Neural cell (in vitro differentiated cells): ENCODE data around the gene TCN2.

ENCODE experiments used
- CTCF ChIP-seq: fragments of 450-650 bp; IDR thresholded peaks from 2 replicates; pipeline ENCODE4 v1.5.1; 2014; ENCODE audit warnings: antibody characterized with exemption, mild to moderate bottlenecking, moderate library complexity; ENCODE audit not compliant: poor library complexity, severe bottlenecking
- EP300 ChIP-seq: fragments of 450-650 bp; conservative IDR thresholded peaks from 2 replicates; pipeline ENCODE4 v1.6.1; 2014; ENCODE audit warnings: antibody characterized with exemption, mild to moderate bottlenecking, moderate library complexity; ENCODE audit not compliant: poor library complexity, severe bottlenecking
- MXI1 ChIP-seq: fragments of 450-650 bp; conservative IDR thresholded peaks from 2 replicates; pipeline ENCODE4 v1.6.1; 2014; ENCODE audit warnings: antibody characterized with exemption, mild to moderate bottlenecking; ENCODE audit not compliant: poor library complexity, severe bottlenecking
- RAD21 ChIP-seq: fragments of 450-650 bp; conservative IDR thresholded peaks from 2 replicates; pipeline ENCODE4 v1.6.1; 2014; ENCODE audit warnings: antibody characterized with exemption, mild to moderate bottlenecking, moderate library complexity

- TF ChIP-seq CTCF (no peak), MXI1 (no peak), RAD21 (no peak), EP300 (no peak)
Observed at GRCh38 chr22:30609260-30610185, 2.5 kb downstream of the TCN2 start.
